ENCODE measurements around the gene PTPN5.
"Not testable (repeated sequence)": the region's sequence is repeated elsewhere in the genome, so short reads cannot be mapped to it uniquely, and the experiment has no call there.

Gene PTPN5

GRCh38 chr11:18791207-18791968 lies at the start of gene PTPN5:
Gene PTPN5, minus strand, starts transcription at chr11:18791798. Its CDS starts 19,840 bp downstream, at chr11:18771958.
- intact Hi-C loops (cut with DNase I; ENCODE audit: low total_unique reads): no loop called here
- H3K4me1 ChIP-seq: peaks cover 0 to 15% (median 11%) of the 10 kb centered on the region in 4 donors
- TF ChIP-seq CTCF (IDR thresholded peaks at IDR 0.05): no peak
- peaks cover 0 to 48% of the 10 kb centered on the region in 2 donors for H3K27me3 ChIP-seq
- peak in 1 of 2 donors; percentile 54 for DNase-seq
- no peaks in the 10 kb centered on the region for H3K36me3 ChIP-seq
- peak within 1 kb of the TSS; percentile 10 to 40 for H3K4me3 ChIP-seq
- H3K27ac ChIP-seq: no peak within 1 kb of the TSS
- H3K9me3 ChIP-seq: no peaks in the 10 kb centered on the region

GRCh38 chr11:18836417-18836816 lies 44.8 kb upstream of the PTPN5 start:
- H3K27ac ChIP-seq: no peak overlapping the region
- no peak for DNase-seq
- intact Hi-C loops (cut with DNase I; ENCODE audit: low total_unique reads): no loop called here
- H3K4me1 ChIP-seq: no peaks in the 10 kb centered on the region
- no peaks in the 10 kb centered on the region for H3K27me3 ChIP-seq
- peaks cover 2 to 9% (median 6%) of the 10 kb centered on the region in 3 donors for H3K9me3 ChIP-seq
- H3K36me3 ChIP-seq: no peaks in the 10 kb centered on the region
- no peak for TF ChIP-seq CTCF (IDR thresholded peaks at IDR 0.05)
- H3K4me3 ChIP-seq: no peak overlapping the region

- no peaks in the 10 kb centered on the region for H3K4me1 ChIP-seq
- H3K36me3 ChIP-seq: no peaks in the 10 kb centered on the region
- no peak for TF ChIP-seq CTCF (IDR thresholded peaks at IDR 0.05)
- H3K27ac ChIP-seq: no peak overlapping the region
- intact Hi-C loops (cut with DNase I; ENCODE audit: low total_unique reads): no loop called here
- H3K9me3 ChIP-seq: peaks cover 0 to 2% (median under 1%) of the 10 kb centered on the region in 3 donors
- no peaks in the 10 kb centered on the region for H3K27me3 ChIP-seq
- no peak overlapping the region for H3K4me3 ChIP-seq
- DNase-seq: no peak
These were observed 43.3 kb upstream of the PTPN5 start for GRCh38 chr11:18834754-18835466.

GRCh38 chr11:18820160-18820559 lies 28.6 kb upstream of the PTPN5 start:
- H3K9me3 ChIP-seq; H3K4me1 ChIP-seq; intact Hi-C loops (cut with DNase I; ENCODE audit: low total_unique reads); H3K4me3 ChIP-seq; DNase-seq; H3K27ac ChIP-seq; H3K27me3 ChIP-seq; H3K36me3 ChIP-seq: not testable (repeated sequence)

- H3K9me3 ChIP-seq: no peaks in the 10 kb centered on the region
- no peak overlapping the region for H3K4me3 ChIP-seq
- H3K27me3 ChIP-seq: no peaks in the 10 kb centered on the region
- intact Hi-C loops (cut with DNase I; ENCODE audit: low total_unique reads): no loop called here
- no peak for DNase-seq
- no peaks in the 10 kb centered on the region for H3K36me3 ChIP-seq
- H3K4me1 ChIP-seq: no peaks in the 10 kb centered on the region
- TF ChIP-seq CTCF (IDR thresholded peaks at IDR 0.05): no peak
- no peak overlapping the region for H3K27ac ChIP-seq
These were observed 12.8 kb upstream of the PTPN5 start for GRCh38 chr11:18804199-18804999.

All from tibial artery (tissue), 4 donors.